Adrenal gland (tissue), 5 donors: Measurements from ENCODE around the gene TLX1.

ENCODE experiments used
- CTCF ChIP-seq, 6 experiments: fragments of 450-650 bp in 4 of 6; fragments of 200-600 bp in 2 of 6; sonication (generic) in 1 of 6; IDR thresholded peaks; 1 replicate in 5 of 6; 2 replicates in 1 of 6; pipeline versions ENCODE4 v1.5.1 to v1.8.0; 2016 to 2021; ENCODE audit warnings: antibody characterized with exemption in 6 of 6, mild to moderate bottlenecking in 2 of 6, moderate library complexity in 1 of 6
- POLR2A ChIP-seq, 2 donors: fragments of 450-650 bp; IDR thresholded peaks; one replicate each; pipeline ENCODE4 v1.6.1; 2017; ENCODE audit warnings: antibody characterized with exemption in 2 of 2, mild to moderate bottlenecking in 2 of 2, moderate library complexity in 1 of 2
- donor health status: DM: no; HTN: no; CAD: no.

- TF ChIP-seq POLR2A (IDR thresholded peaks at IDR 0.05) (no peak), CTCF (IDR thresholded peaks at IDR 0.05) (no peak)
These were observed 12.2 kb downstream of the TLX1 start for GRCh38 chr10:101143345-101143630.
